WTC11 (cell line): ENCODE data around the gene FARP2. TPM values are rescaled to one million over a fixed set of nuclear protein-coding genes. Genes with fewer than 3 reads are reported as not detected.

ENCODE experiments used
- ATAC-seq: fragments of 200-7000 bp; cut with Tn5 transposase; 2 replicates; pipeline ENCODE4 v1.10.0; 2021; ENCODE audit warnings: mild to moderate bottlenecking, moderate library complexity
- CTCF ChIA-PET: fragments of 300-600 bp; sonication (Branson Sonifier 250); formaldehyde crosslinking; loops from one replicate; lab custom pipeline; 2021; ENCODE audit warnings: antibody characterized with exemption; lab: Charles Lee
- POLR2A ChIA-PET: fragments of 350-600 bp; sonication (Branson Sonifier 250); formaldehyde crosslinking; loops from one replicate; lab custom pipeline; 2021; ENCODE audit warnings: antibody characterized with exemption; lab: Charles Lee
- DNase-seq: peaks from one replicate; pipeline ENCODE4 v3.0.0; 2021; ENCODE audit warnings: low spot score
- H3K27ac Mint-ChIP-seq: 2 replicates; pipeline ENCODE4 v1.8.0; 2021; ENCODE audit warnings: mixed read lengths
- H3K27me3 Mint-ChIP-seq: 2 replicates; pipeline ENCODE4 v1.8.0; 2021; ENCODE audit warnings: low read depth, mild to moderate bottlenecking, moderate library complexity, mixed read lengths
- H3K36me3 Mint-ChIP-seq: 2 replicates; pipeline ENCODE4 v1.8.0; 2021; ENCODE audit warnings: mixed read lengths
- H3K4me1 Mint-ChIP-seq: 2 replicates; pipeline ENCODE4 v1.8.0; 2022; ENCODE audit warnings: mixed read lengths
- H3K4me3 Mint-ChIP-seq: 2 replicates; pipeline ENCODE4 v1.8.0; 2021; ENCODE audit warnings: mild to moderate bottlenecking, moderate library complexity, mixed read lengths
- H3K9me3 Mint-ChIP-seq: 2 replicates; pipeline ENCODE4 v1.8.0; 2021; ENCODE audit warnings: mixed read lengths
- ATF1 ChIP-seq: sonication (generic); formaldehyde crosslinking; IDR thresholded peaks from 2 replicates; pipeline ENCODE4 v1.8.1; 2023; ENCODE audit warnings: mild to moderate bottlenecking, moderate library complexity, missing genetic modification reagents
- CREB1 ChIP-seq: sonication (generic); formaldehyde crosslinking; IDR thresholded peaks from 2 replicates; pipeline ENCODE4 v1.8.0; 2023; ENCODE audit warnings: mild to moderate bottlenecking, missing genetic modification reagents
- CREM ChIP-seq: sonication (generic); formaldehyde crosslinking; IDR thresholded peaks from 2 replicates; pipeline ENCODE4 v1.8.1; 2022; ENCODE audit warnings: mild to moderate bottlenecking, missing genetic modification reagents, moderate library complexity
- FOXJ3 ChIP-seq: sonication (generic); formaldehyde crosslinking; IDR thresholded peaks from 2 replicates; pipeline ENCODE4 v1.9.0; 2021; ENCODE audit warnings: missing genetic modification reagents, mild to moderate bottlenecking, borderline replicate concordance
- GABPB1 ChIP-seq: sonication (generic); formaldehyde crosslinking; IDR thresholded peaks from 2 replicates; pipeline ENCODE4 v1.8.1; 2023; ENCODE audit warnings: mild to moderate bottlenecking, missing genetic modification reagents
- GRHL2 ChIP-seq: fragments of 250-450 bp; sonication (Bioruptor Pico); IDR thresholded peaks from 2 replicates; pipeline ENCODE4 v1.8.0; 2022; ENCODE audit warnings: mild to moderate bottlenecking, moderate library complexity; ENCODE audit not compliant: insufficient replicate concordance, severe bottlenecking
- IRF2 ChIP-seq: sonication (generic); formaldehyde crosslinking; IDR thresholded peaks from 2 replicates; pipeline ENCODE4 v1.8.0; 2022; ENCODE audit warnings: low read depth, missing genetic modification reagents, borderline replicate concordance
- KAT7 ChIP-seq: sonication (generic); formaldehyde crosslinking; IDR thresholded peaks from 2 replicates; pipeline ENCODE4 v1.8.1; 2023; ENCODE audit warnings: missing genetic modification reagents, mild to moderate bottlenecking, borderline replicate concordance
- NR1H2 ChIP-seq: sonication (generic); formaldehyde crosslinking; IDR thresholded peaks from 2 replicates; pipeline ENCODE4 v1.9.0; 2021; ENCODE audit warnings: mild to moderate bottlenecking, moderate library complexity, missing genetic modification reagents
- NR3C1 ChIP-seq: sonication (generic); formaldehyde crosslinking; conservative IDR thresholded peaks from 2 replicates; pipeline ENCODE4 v1.8.1; 2023; ENCODE audit warnings: low read depth, mild to moderate bottlenecking, missing genetic modification reagents
- PRRX2 ChIP-seq: fragments of 250-450 bp; sonication (Bioruptor Pico); IDR thresholded peaks from 2 replicates; pipeline ENCODE4 v1.8.0; 2021; ENCODE audit warnings: mild to moderate bottlenecking
- RELA ChIP-seq: sonication (generic); formaldehyde crosslinking; IDR thresholded peaks from 2 replicates; pipeline ENCODE4 v1.8.1; 2022; ENCODE audit warnings: missing genetic modification reagents, mild to moderate bottlenecking, borderline replicate concordance
- TCF7 ChIP-seq: sonication (generic); formaldehyde crosslinking; IDR thresholded peaks from 2 replicates; pipeline ENCODE4 v1.8.0; 2022; ENCODE audit warnings: mild to moderate bottlenecking, low read depth, missing genetic modification reagents, moderate library complexity
- ZNF121 ChIP-seq: sonication (generic); formaldehyde crosslinking; IDR thresholded peaks from 2 replicates; pipeline ENCODE4 v1.8.0; 2023; ENCODE audit warnings: missing genetic modification reagents
- ZNF423 ChIP-seq: fragments of 250-450 bp; sonication (Bioruptor Pico); IDR thresholded peaks from 2 replicates; pipeline ENCODE4 v2.1.2; 2022; ENCODE audit warnings: mild to moderate bottlenecking, moderate library complexity
- total RNA-seq: library from RNA; stranded (reverse); gene quantifications from 3 replicates; pipeline ENCODE4 v1.2.3, GENCODE V29; 2021
- TF ChIP-seq, protein P1 (sequence below): sonication (generic); formaldehyde crosslinking; IDR thresholded peaks from 2 replicates; pipeline ENCODE4 v1.8.1; 2023; ENCODE audit warnings: mild to moderate bottlenecking, moderate library complexity, missing genetic modification reagents
- TF ChIP-seq, protein P2 (sequence below): fragments of 250-450 bp; sonication (Bioruptor Pico); IDR thresholded peaks from 2 replicates; pipeline ENCODE4 v2.1.2; 2022; ENCODE audit warnings: mild to moderate bottlenecking, moderate library complexity
- TF ChIP-seq, protein P3 (sequence below): sonication (generic); formaldehyde crosslinking; IDR thresholded peaks from 2 replicates; pipeline ENCODE4 v1.8.1; 2022; ENCODE audit warnings: mild to moderate bottlenecking, moderate library complexity, missing genetic modification reagents
- TF ChIP-seq, protein P4 (sequence below): sonication (generic); formaldehyde crosslinking; IDR thresholded peaks from 2 replicates; pipeline ENCODE4 v1.8.0; 2022; ENCODE audit warnings: mild to moderate bottlenecking, missing genetic modification reagents
- TF ChIP-seq, protein P5 (sequence below): sonication (generic); formaldehyde crosslinking; IDR thresholded peaks from 2 replicates; pipeline ENCODE4 v1.8.1; 2022; ENCODE audit warnings: missing genetic modification reagents, borderline replicate concordance
- TF ChIP-seq, protein P6 (sequence below): sonication (generic); formaldehyde crosslinking; IDR thresholded peaks from 2 replicates; pipeline ENCODE4 v1.8.1; 2022; ENCODE audit warnings: low read depth, mild to moderate bottlenecking, moderate library complexity, missing genetic modification reagents, borderline replicate concordance
- TF ChIP-seq, protein P7 (sequence below): fragments of 250-450 bp; sonication (Bioruptor Pico); IDR thresholded peaks from 2 replicates; pipeline ENCODE4 v1.8.0; 2021; ENCODE audit warnings: mild to moderate bottlenecking

The FARP2 gene
- total RNA-seq, 1 experiment from 2014 or later = 37.8 TPM

DNA sequence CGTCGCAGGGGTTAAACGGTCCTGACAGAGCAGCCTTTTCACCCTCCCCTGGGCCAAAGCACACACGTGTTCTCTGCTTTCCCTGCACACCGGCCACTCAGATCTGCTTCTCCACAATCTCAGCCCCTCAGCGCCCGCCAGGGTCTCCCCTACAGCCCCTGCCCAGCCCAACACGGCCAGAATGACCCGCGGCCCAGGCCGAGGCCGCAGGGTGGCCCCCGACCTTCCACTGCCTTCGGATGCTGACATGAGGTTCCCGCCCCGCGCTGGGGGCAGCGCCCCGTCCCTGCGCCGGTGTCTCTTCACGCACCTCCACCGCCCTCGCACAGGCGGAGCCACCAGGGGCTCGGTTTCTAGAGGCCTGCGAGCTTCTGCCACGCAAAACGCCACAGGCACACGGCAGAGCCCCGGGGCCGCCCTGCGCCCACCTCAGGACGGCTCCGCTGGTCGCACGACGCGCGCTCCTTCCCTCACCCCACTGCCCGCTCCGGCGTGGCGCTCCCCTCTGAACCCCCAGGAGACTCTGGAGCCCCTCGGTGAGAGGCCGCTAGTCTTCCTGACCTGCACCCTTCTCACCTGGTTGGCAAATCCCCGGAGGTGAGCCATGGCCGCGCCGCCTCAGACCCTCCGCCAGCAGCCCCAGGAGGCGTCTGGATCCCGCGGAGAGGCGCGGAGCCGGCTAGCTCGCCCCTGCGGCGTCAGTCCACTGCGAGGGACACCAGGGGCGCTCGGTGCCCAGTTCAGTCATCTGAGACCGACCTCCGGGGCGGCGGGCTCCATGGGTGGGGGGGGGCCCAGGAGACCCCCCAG, 151.6 kb downstream of the FARP2 start (continued):
- TF ChIP-seq, protein P1, sequence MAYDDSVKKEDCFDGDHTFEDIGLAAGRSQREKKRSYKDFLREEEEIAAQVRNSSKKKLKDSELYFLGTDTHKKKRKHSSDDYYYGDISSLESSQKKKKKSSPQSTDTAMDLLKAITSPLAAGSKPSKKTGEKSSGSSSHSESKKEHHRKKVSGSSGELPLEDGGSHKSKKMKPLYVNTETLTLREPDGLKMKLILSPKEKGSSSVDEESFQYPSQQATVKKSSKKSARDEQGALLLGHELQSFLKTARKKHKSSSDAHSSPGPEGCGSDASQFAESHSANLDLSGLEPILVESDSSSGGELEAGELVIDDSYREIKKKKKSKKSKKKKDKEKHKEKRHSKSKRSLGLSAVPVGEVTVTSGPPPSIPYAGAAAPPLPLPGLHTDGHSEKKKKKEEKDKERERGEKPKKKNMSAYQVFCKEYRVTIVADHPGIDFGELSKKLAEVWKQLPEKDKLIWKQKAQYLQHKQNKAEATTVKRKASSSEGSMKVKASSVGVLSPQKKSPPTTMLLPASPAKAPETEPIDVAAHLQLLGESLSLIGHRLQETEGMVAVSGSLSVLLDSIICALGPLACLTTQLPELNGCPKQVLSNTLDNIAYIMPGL (CRISPR knock-in tag) = peak; percentile 52
- peak; percentile 92 for TF ChIP-seq ZNF423 (CRISPR knock-in tag)
- peak; percentile 40; the same call in 1 of the 2 replicates for TF ChIP-seq ATF1 (CRISPR knock-in tag)
- TF ChIP-seq, protein P2, sequence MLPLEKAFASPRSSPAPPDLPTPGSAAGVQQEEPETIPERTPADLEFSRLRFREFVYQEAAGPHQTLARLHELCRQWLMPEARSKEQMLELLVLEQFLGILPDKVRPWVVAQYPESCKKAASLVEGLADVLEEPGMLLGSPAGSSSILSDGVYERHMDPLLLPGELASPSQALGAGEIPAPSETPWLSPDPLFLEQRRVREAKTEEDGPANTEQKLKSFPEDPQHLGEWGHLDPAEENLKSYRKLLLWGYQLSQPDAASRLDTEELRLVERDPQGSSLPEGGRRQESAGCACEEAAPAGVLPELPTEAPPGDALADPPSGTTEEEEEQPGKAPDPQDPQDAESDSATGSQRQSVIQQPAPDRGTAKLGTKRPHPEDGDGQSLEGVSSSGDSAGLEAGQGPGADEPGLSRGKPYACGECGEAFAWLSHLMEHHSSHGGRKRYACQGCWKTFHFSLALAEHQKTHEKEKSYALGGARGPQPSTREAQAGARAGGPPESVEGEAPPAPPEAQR = no peak
- TF ChIP-seq, protein P3, sequence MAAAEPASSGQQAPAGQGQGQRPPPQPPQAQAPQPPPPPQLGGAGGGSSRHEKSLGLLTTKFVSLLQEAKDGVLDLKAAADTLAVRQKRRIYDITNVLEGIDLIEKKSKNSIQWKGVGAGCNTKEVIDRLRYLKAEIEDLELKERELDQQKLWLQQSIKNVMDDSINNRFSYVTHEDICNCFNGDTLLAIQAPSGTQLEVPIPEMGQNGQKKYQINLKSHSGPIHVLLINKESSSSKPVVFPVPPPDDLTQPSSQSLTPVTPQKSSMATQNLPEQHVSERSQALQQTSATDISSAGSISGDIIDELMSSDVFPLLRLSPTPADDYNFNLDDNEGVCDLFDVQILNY (CRISPR knock-in tag) = peak; percentile 30; the same call in 1 of the 2 replicates
- TF ChIP-seq, protein P4, sequence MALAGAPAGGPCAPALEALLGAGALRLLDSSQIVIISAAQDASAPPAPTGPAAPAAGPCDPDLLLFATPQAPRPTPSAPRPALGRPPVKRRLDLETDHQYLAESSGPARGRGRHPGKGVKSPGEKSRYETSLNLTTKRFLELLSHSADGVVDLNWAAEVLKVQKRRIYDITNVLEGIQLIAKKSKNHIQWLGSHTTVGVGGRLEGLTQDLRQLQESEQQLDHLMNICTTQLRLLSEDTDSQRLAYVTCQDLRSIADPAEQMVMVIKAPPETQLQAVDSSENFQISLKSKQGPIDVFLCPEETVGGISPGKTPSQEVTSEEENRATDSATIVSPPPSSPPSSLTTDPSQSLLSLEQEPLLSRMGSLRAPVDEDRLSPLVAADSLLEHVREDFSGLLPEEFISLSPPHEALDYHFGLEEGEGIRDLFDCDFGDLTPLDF (CRISPR knock-in tag) = 0 out of 2 replicates have a peak, but pooled peaks have one; percentile 5

DNA sequence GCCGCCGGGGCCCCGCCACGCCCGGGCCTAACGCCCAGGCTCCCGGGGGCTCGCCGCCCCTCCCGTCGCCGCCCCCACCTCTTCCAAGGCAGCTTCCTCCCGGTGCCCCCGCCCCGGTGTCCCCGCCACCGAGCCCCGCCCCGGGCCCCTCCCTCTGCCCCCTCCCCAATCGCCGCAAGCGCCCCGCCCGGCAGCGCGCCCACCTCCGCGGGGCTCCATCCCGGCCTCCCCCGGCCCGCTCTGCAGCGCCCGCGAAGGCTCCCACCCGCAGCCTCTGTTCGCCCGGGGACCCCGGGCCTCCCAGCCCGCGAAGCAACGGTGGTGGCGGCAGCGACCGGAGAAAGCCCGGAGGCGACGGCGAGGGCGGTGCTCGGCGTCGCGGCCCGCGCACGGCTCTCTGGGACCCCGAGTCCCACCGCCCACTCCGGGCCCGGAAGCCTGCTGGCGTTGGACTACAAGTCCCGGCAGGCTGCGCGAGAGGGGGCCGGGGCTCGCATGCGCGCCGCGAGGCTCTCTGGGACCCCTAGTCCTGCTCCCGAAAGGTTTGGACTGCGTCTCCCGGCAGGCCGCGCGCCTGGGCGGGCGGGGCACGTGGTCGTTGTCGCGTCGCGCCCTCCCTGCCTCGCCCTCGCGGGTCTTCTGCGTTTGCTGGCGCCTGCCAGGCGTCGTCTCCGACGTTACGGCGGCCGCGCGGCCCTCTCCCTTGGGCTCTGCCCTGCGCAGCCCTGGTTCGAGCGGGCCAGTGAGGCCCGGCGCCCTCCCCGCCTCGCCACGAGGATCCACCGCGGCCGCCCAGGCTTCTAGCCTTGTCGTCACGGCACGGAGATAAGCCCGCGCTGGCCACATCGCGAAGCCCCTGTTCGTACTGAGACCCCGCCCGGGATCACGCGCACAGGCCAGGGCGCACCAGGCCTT, 152.4 kb downstream of the FARP2 start, which contains the start of gene STK25:
Gene STK25, minus strand, starts transcription at position 345 of the 915 bp plus-strand sequence. CDS start 549 bp downstream, outside the sequence.
- ChIA-PET CTCF (interaction anchor here (1.0 to 1.6 kb wide), 2 partner anchors 18 to 138 kb away, joined by 3 to 4 read pairs; no protein-coding TSS in a partner anchor), POLR2A (no interaction called here)
- peak; percentile 95 for ATAC-seq
- H3K36me3 Mint-ChIP-seq = no peaks in the 10 kb centered on the region
- peaks cover 20% of the 10 kb centered on the region for H3K27me3 Mint-ChIP-seq
- H3K27ac Mint-ChIP-seq = peak within 1 kb of the TSS; percentile 36; the same call in 1 of the 2 replicates
- peak; percentile 99 for DNase-seq
- H3K4me1 Mint-ChIP-seq = peaks cover 17% of the 10 kb centered on the region
- H3K9me3 Mint-ChIP-seq = 0 out of 2 replicates have a peak, but pooled peaks cover 1% of the 10 kb centered on the region
- H3K4me3 Mint-ChIP-seq = peak within 1 kb of the TSS; percentile 78
- TF ChIP-seq, protein P5, sequence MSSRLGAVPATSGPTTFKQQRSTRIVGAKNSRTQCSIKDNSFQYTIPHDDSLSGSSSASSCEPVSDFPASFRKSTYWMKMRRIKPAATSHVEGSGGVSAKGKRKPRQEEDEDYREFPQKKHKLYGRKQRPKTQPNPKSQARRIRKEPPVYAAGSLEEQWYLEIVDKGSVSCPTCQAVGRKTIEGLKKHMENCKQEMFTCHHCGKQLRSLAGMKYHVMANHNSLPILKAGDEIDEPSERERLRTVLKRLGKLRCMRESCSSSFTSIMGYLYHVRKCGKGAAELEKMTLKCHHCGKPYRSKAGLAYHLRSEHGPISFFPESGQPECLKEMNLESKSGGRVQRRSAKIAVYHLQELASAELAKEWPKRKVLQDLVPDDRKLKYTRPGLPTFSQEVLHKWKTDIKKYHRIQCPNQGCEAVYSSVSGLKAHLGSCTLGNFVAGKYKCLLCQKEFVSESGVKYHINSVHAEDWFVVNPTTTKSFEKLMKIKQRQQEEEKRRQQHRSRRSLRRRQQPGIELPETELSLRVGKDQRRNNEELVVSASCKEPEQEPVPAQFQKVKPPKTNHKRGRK (CRISPR knock-in tag) = 0 out of 2 replicates have a peak, but pooled peaks have one; percentile 44
- TF ChIP-seq, protein P6, sequence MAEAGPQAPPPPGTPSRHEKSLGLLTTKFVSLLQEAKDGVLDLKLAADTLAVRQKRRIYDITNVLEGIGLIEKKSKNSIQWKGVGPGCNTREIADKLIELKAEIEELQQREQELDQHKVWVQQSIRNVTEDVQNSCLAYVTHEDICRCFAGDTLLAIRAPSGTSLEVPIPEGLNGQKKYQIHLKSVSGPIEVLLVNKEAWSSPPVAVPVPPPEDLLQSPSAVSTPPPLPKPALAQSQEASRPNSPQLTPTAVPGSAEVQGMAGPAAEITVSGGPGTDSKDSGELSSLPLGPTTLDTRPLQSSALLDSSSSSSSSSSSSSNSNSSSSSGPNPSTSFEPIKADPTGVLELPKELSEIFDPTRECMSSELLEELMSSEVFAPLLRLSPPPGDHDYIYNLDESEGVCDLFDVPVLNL (CRISPR knock-in tag) = peak; percentile 89; the same call in 1 of the 2 replicates
- TF ChIP-seq PRRX2 (CRISPR knock-in tag) (no peak), NR3C1 (CRISPR knock-in tag) (peak; percentile 66; the same call in 1 of the 2 replicates), NR1H2 (0 out of 2 replicates have a peak, but pooled peaks have one; percentile 57), CREB1 (CRISPR knock-in tag) (peak; percentile 97), FOXJ3 (no peak), KAT7 (0 out of 2 replicates have a peak, but pooled peaks have one; percentile 89), ZNF121 (CRISPR knock-in tag) (0 out of 2 replicates have a peak, but pooled peaks have one; percentile 23), TCF7 (CRISPR knock-in tag) (peak; percentile 95), IRF2 (CRISPR knock-in tag) (0 out of 2 replicates have a peak, but pooled peaks have one; percentile 87), RELA (CRISPR knock-in tag) (peak; percentile 99), GRHL2 (CRISPR knock-in tag) (no peak), GABPB1 (CRISPR knock-in tag) (peak; percentile 82), CREM (peak; percentile 93)
- TF ChIP-seq, protein P7, sequence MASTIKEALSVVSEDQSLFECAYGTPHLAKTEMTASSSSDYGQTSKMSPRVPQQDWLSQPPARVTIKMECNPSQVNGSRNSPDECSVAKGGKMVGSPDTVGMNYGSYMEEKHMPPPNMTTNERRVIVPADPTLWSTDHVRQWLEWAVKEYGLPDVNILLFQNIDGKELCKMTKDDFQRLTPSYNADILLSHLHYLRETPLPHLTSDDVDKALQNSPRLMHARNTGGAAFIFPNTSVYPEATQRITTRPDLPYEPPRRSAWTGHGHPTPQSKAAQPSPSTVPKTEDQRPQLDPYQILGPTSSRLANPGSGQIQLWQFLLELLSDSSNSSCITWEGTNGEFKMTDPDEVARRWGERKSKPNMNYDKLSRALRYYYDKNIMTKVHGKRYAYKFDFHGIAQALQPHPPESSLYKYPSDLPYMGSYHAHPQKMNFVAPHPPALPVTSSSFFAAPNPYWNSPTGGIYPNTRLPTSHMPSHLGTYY (CRISPR knock-in tag) = no peak
